Testis (tissue), 2 donors: ENCODE data around the gene CADPS2.

Experiments
- CTCF ChIP-seq, 3 experiments: fragments of 450-650 bp in 2 of 3; fragments of 200-600 bp in 1 of 3; sonication (generic) in 1 of 3; IDR thresholded peaks; one replicate each; pipeline ENCODE4 v1.5.1; 2016 to 2019; ENCODE audit warnings: antibody characterized with exemption in 3 of 3, mild to moderate bottlenecking in 2 of 3, moderate library complexity in 1 of 3
- POLR2A ChIP-seq: fragments of 450-650 bp; IDR thresholded peaks from one replicate; pipeline ENCODE4 v1.6.1; 2017; ENCODE audit warnings: antibody characterized with exemption, mild to moderate bottlenecking, moderate library complexity

GRCh38 chr7:122643250-122643649 is 243.0 kb downstream of the CADPS2 start:
- TF ChIP-seq CTCF (IDR thresholded peaks at IDR 0.05) (no peak), POLR2A (no peak)
